Measurements from ENCODE around the gene CRYL1. TPM values are rescaled to one million over a fixed set of nuclear protein-coding genes. Genes with fewer than 3 reads are reported as not detected.
A peak's percentile ranks its signal among the peaks of the same experiment; 100 is the strongest.

CRYL1 gene
- total RNA-seq, 1 donor from 2014 or later = 3.6 TPM

- peak overlapping the region; percentile 84 for H3K4me3 Mint-ChIP-seq
- TF ChIP-seq EZH2 (IDR thresholded peaks at IDR 0.05) = peak; percentile 79
- TF ChIP-seq EZH2phosphoT487 (IDR thresholded peaks at IDR 0.05) = no peak
- TF ChIP-seq CTCF (IDR thresholded peaks at IDR 0.05) = no peak
- Histone ChIP-seq H3K36me3 (no peaks in the 10 kb centered on the region), H3F3A (ENCODE audit: low read depth) (peaks cover 12% of the 10 kb centered on the region), H3K27ac (no peak overlapping the region), H3K4me3 (peak overlapping the region; percentile 94), H3K9me3 (ENCODE audit: low read depth) (no peaks in the 10 kb centered on the region), H3K9ac (no peak overlapping the region), H3K79me2 (ENCODE audit: low read depth) (no peaks in the 10 kb centered on the region), H3K4me1 (peaks cover 4% of the 10 kb centered on the region), H2AFZ (replicated peaks) (peak overlapping the region; percentile 97), H4K20me1 (ENCODE audit: low read depth) (peaks cover 4% of the 10 kb centered on the region), H3K4me2 (peak overlapping the region; percentile 98), H3K27me3 (peaks cover 64% of the 10 kb centered on the region)
- peaks cover 11% of the 10 kb centered on the region for H3K4me1 Mint-ChIP-seq
- peak; percentile 54 for DNase-seq (ENCODE audit: low spot score)
- H3K9me3 Mint-ChIP-seq = no peaks in the 10 kb centered on the region
- H3K36me3 Mint-ChIP-seq = no peaks in the 10 kb centered on the region
- peaks cover 16% of the 10 kb centered on the region for H3K27me3 Mint-ChIP-seq (ENCODE audit: insufficient read depth, low read depth)
- H3K27ac Mint-ChIP-seq = no peak overlapping the region
These were observed 485 bp downstream of the CRYL1 start for GRCh38 chr13:20525144-20525600.

- no peak overlapping the region for H3K4me3 Mint-ChIP-seq
- peaks cover 7% of the 10 kb centered on the region for H3F3A ChIP-seq (ENCODE audit: low read depth)
- H3K4me2 ChIP-seq = no peak overlapping the region
- H3K36me3 Mint-ChIP-seq = no peaks in the 10 kb centered on the region
- H3K79me2 ChIP-seq (ENCODE audit: low read depth) = no peaks in the 10 kb centered on the region
- peaks cover 4% of the 10 kb centered on the region for H3K4me1 ChIP-seq
- H4K20me1 ChIP-seq (ENCODE audit: low read depth) = peaks cover under 1% of the 10 kb centered on the region
- H3K9ac ChIP-seq = no peak overlapping the region
- no peaks in the 10 kb centered on the region for H3K9me3 ChIP-seq (ENCODE audit: low read depth)
- H3K9me3 Mint-ChIP-seq = no peaks in the 10 kb centered on the region
- no peak overlapping the region for H3K27ac Mint-ChIP-seq
- H2AFZ ChIP-seq (replicated peaks) = no peak overlapping the region
- H3K4me3 ChIP-seq = no peak overlapping the region
- H3K4me1 Mint-ChIP-seq = peaks cover 11% of the 10 kb centered on the region
- no peaks in the 10 kb centered on the region for H3K36me3 ChIP-seq
- peaks cover 10% of the 10 kb centered on the region for H3K27me3 Mint-ChIP-seq (ENCODE audit: insufficient read depth, low read depth)
- DNase-seq (ENCODE audit: low spot score) = no peak
- H3K27ac ChIP-seq = no peak overlapping the region
- H3K27me3 ChIP-seq = peaks cover 35% of the 10 kb centered on the region
- TF ChIP-seq EZH2 (IDR thresholded peaks at IDR 0.05) (no peak), EZH2phosphoT487 (IDR thresholded peaks at IDR 0.05) (no peak), CTCF (IDR thresholded peaks at IDR 0.05) (no peak)
These were observed 4.1 kb downstream of the CRYL1 start for GRCh38 chr13:20521364-20522115.

- H3K4me1 ChIP-seq = no peaks in the 10 kb centered on the region
- Mint-ChIP-seq H3K36me3 (no peaks in the 10 kb centered on the region), H3K4me1 (peaks cover 11% of the 10 kb centered on the region), H3K27ac (no peak overlapping the region), H3K9me3 (no peaks in the 10 kb centered on the region), H3K4me3 (no peak overlapping the region), H3K27me3 (ENCODE audit: insufficient read depth, low read depth) (peaks cover 9% of the 10 kb centered on the region)
- no peaks in the 10 kb centered on the region for H3F3A ChIP-seq (ENCODE audit: low read depth)
- no peak overlapping the region for H3K27ac ChIP-seq
- H3K36me3 ChIP-seq = no peaks in the 10 kb centered on the region
- peaks cover 18% of the 10 kb centered on the region for H3K27me3 ChIP-seq
- no peak overlapping the region for H3K4me3 ChIP-seq
- no peak overlapping the region for H2AFZ ChIP-seq (replicated peaks)
- H3K9ac ChIP-seq = no peak overlapping the region
- no peak overlapping the region for H3K4me2 ChIP-seq
- H4K20me1 ChIP-seq (ENCODE audit: low read depth) = no peaks in the 10 kb centered on the region
- TF ChIP-seq EZH2phosphoT487 (IDR thresholded peaks at IDR 0.05) = no peak
- no peak for TF ChIP-seq EZH2 (IDR thresholded peaks at IDR 0.05)
- TF ChIP-seq CTCF (IDR thresholded peaks at IDR 0.05) = no peak
- H3K79me2 ChIP-seq (ENCODE audit: low read depth) = no peaks in the 10 kb centered on the region
- no peak for DNase-seq (ENCODE audit: low spot score)
- H3K9me3 ChIP-seq (ENCODE audit: low read depth) = no peaks in the 10 kb centered on the region
These were observed 5.8 kb downstream of the CRYL1 start for GRCh38 chr13:20519875-20520274.

Measured in neural progenitor cell (in vitro differentiated cells).